ENCODE measurements around the gene ANKRD9. TPM values are rescaled to one million over a fixed set of nuclear protein-coding genes. Genes with fewer than 3 reads are reported as not detected.

ANKRD9 gene
- polyA plus RNA-seq, 1 donor from 2014 or later: 1.5 TPM

DNA sequence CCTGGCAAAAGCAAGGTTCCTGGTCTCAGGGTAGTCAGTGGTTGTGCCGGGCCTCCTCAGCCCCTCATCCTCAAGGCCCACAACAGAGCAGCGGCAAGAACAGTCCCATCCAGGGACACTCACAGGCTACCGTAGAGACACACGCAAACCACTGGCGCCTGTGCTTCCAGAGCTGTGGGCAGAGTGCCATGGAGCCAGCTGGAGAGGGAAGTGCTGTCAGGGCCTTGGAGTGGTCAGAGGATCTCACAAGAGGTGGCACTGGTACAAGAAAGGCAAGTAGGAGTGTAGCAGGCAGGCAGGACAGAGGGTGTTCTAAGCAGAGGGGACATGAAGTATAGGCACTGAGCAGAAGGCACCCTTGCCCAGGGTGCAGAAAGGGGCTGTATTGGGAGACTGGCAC lies 34.6 kb downstream of the ANKRD9 start:
- no peaks in the 10 kb centered on the region for H3K36me3 ChIP-seq (ENCODE audit: insufficient read depth, low read length)
- H3K9me2 ChIP-seq (ENCODE audit: insufficient read depth, low read length): no peaks in the 10 kb centered on the region
- no peak overlapping the region for H2AFZ ChIP-seq (ENCODE audit: low read depth, low read length)
- H3K4me2 ChIP-seq (ENCODE audit: low read length): no peak overlapping the region
- TF ChIP-seq EP300 (conservative IDR thresholded peaks at IDR 0.05; ENCODE audit: poor library complexity, severe bottlenecking) (no peak), SMC3 (conservative IDR thresholded peaks at IDR 0.05; ENCODE audit: poor library complexity) (no peak), RAD21 (conservative IDR thresholded peaks at IDR 0.05) (no peak), POLR2AphosphoS5 (IDR thresholded peaks at IDR 0.05) (no peak), EZH2 (IDR thresholded peaks at IDR 0.05; ENCODE audit: borderline replicate concordance, insufficient read depth, low read length, poor library complexity, severe bottlenecking) (no peak), TAF1 (IDR thresholded peaks at IDR 0.05; ENCODE audit: low read depth) (no peak), MXI1 (conservative IDR thresholded peaks at IDR 0.05; ENCODE audit: poor library complexity, severe bottlenecking) (no peak)
- TF ChIP-seq, protein P1, sequence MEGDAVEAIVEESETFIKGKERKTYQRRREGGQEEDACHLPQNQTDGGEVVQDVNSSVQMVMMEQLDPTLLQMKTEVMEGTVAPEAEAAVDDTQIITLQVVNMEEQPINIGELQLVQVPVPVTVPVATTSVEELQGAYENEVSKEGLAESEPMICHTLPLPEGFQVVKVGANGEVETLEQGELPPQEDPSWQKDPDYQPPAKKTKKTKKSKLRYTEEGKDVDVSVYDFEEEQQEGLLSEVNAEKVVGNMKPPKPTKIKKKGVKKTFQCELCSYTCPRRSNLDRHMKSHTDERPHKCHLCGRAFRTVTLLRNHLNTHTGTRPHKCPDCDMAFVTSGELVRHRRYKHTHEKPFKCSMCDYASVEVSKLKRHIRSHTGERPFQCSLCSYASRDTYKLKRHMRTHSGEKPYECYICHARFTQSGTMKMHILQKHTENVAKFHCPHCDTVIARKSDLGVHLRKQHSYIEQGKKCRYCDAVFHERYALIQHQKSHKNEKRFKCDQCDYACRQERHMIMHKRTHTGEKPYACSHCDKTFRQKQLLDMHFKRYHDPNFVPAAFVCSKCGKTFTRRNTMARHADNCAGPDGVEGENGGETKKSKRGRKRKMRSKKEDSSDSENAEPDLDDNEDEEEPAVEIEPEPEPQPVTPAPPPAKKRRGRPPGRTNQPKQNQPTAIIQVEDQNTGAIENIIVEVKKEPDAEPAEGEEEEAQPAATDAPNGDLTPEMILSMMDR (IDR thresholded peaks at IDR 0.05; ENCODE audit: poor library complexity, severe bottlenecking): no peak
- TF ChIP-seq, protein P2, sequence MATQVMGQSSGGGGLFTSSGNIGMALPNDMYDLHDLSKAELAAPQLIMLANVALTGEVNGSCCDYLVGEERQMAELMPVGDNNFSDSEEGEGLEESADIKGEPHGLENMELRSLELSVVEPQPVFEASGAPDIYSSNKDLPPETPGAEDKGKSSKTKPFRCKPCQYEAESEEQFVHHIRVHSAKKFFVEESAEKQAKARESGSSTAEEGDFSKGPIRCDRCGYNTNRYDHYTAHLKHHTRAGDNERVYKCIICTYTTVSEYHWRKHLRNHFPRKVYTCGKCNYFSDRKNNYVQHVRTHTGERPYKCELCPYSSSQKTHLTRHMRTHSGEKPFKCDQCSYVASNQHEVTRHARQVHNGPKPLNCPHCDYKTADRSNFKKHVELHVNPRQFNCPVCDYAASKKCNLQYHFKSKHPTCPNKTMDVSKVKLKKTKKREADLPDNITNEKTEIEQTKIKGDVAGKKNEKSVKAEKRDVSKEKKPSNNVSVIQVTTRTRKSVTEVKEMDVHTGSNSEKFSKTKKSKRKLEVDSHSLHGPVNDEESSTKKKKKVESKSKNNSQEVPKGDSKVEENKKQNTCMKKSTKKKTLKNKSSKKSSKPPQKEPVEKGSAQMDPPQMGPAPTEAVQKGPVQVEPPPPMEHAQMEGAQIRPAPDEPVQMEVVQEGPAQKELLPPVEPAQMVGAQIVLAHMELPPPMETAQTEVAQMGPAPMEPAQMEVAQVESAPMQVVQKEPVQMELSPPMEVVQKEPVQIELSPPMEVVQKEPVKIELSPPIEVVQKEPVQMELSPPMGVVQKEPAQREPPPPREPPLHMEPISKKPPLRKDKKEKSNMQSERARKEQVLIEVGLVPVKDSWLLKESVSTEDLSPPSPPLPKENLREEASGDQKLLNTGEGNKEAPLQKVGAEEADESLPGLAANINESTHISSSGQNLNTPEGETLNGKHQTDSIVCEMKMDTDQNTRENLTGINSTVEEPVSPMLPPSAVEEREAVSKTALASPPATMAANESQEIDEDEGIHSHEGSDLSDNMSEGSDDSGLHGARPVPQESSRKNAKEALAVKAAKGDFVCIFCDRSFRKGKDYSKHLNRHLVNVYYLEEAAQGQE (IDR thresholded peaks at IDR 0.05; ENCODE audit: borderline replicate concordance): no peak
- H3K27me3 ChIP-seq (ENCODE audit: insufficient read depth, low read depth, low read length): no peaks in the 10 kb centered on the region
- no peak overlapping the region for H3K27ac ChIP-seq (ENCODE audit: low read length)
- H3F3A ChIP-seq (ENCODE audit: insufficient read depth, low read length, poor library complexity, severe bottlenecking): no peaks in the 10 kb centered on the region
- H3K9ac ChIP-seq (ENCODE audit: low read length): no peak overlapping the region
- no peaks in the 10 kb centered on the region for H3K9me3 ChIP-seq (ENCODE audit: low read length)
- H3K4me3 ChIP-seq (ENCODE audit: low read length): no peak overlapping the region
- no peaks in the 10 kb centered on the region for H3K79me2 ChIP-seq (replicated peaks; ENCODE audit: insufficient read depth, low read length)
- no peaks in the 10 kb centered on the region for H4K20me1 ChIP-seq (ENCODE audit: insufficient read depth)

DNA sequence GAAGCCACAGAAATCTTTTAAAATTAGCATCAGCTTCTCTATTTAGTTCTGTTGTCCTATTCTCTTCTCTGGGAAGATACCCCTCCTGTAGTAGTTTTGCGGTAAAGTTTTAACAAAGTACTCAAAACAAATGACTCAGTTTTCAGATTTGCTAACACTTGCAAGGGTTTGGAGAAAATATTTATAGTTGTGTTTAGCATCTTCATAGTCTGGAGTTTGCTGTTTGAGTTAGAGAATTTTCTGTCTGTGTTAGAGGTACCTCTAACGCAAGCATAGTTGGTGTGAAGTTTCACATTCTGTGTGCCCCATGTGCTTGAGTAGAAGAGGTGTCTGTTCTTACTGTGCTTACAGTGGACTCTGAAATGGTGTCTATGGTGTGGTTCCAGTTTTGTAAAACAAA lies 36.0 kb downstream of the ANKRD9 start:
- Histone ChIP-seq H3F3A (ENCODE audit: insufficient read depth, low read length, poor library complexity, severe bottlenecking) (no peaks in the 10 kb centered on the region), H3K4me2 (ENCODE audit: low read length) (no peak overlapping the region), H3K79me2 (replicated peaks; ENCODE audit: insufficient read depth, low read length) (no peaks in the 10 kb centered on the region), H3K27me3 (ENCODE audit: insufficient read depth, low read depth, low read length) (no peaks in the 10 kb centered on the region), H3K9me3 (ENCODE audit: low read length) (no peaks in the 10 kb centered on the region), H3K4me3 (ENCODE audit: low read length) (no peak overlapping the region), H2AFZ (ENCODE audit: low read depth, low read length) (no peak overlapping the region), H3K36me3 (ENCODE audit: insufficient read depth, low read length) (no peaks in the 10 kb centered on the region), H3K27ac (ENCODE audit: low read length) (no peak overlapping the region), H4K20me1 (ENCODE audit: insufficient read depth) (no peaks in the 10 kb centered on the region), H3K9ac (ENCODE audit: low read length) (no peak overlapping the region), H3K9me2 (ENCODE audit: insufficient read depth, low read length) (no peaks in the 10 kb centered on the region)
- TF ChIP-seq SMC3 (conservative IDR thresholded peaks at IDR 0.05; ENCODE audit: poor library complexity): no peak
- TF ChIP-seq, protein P2 (IDR thresholded peaks at IDR 0.05; ENCODE audit: borderline replicate concordance): no peak
- TF ChIP-seq POLR2AphosphoS5 (IDR thresholded peaks at IDR 0.05): no peak
- no peak for TF ChIP-seq TAF1 (IDR thresholded peaks at IDR 0.05; ENCODE audit: low read depth)
- TF ChIP-seq EP300 (conservative IDR thresholded peaks at IDR 0.05; ENCODE audit: poor library complexity, severe bottlenecking): no peak
- TF ChIP-seq, protein P1 (IDR thresholded peaks at IDR 0.05; ENCODE audit: poor library complexity, severe bottlenecking): no peak
- TF ChIP-seq MXI1 (conservative IDR thresholded peaks at IDR 0.05; ENCODE audit: poor library complexity, severe bottlenecking): no peak
- TF ChIP-seq RAD21 (conservative IDR thresholded peaks at IDR 0.05): no peak
- TF ChIP-seq EZH2 (IDR thresholded peaks at IDR 0.05; ENCODE audit: borderline replicate concordance, insufficient read depth, low read length, poor library complexity, severe bottlenecking): no peak

Data from neural cell (in vitro differentiated cells).